ENCODE results near the gene MEN1. TPM values are rescaled to one million over a fixed set of nuclear protein-coding genes. Genes with fewer than 3 reads are reported as not detected.

MEN1 gene
- total RNA-seq, 1 experiment from 2014 or later, result 61.6 TPM

DNA sequence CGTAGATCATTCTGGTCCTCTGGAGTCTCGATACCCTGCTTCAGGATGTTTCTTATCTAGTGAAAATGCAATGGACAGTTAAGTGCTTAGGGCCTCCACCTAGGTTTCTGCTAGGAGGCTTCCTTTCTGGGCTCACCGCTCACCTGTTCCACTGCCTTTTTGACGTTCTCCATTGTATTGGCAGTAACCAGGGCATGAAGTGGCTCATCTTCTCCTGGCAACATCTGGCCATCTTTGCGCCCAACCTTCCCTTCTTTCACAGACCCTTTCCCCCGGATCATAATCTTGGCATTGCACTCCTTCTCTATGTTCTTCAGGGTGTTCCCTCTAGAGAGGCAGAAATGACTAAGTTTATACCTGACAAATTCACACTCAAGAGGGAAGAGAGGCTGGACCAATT is 41.1 kb downstream of the MEN1 start:
- H2AFZ ChIP-seq, result no peak overlapping the region
- peaks cover 79% of the 10 kb centered on the region for H3K36me3 ChIP-seq (ENCODE audit: low read depth)
- no TSS peak for BruUV-seq (replicated peaks)
- no peak overlapping the region for H3K27ac ChIP-seq
- H3K9me2 ChIP-seq (ENCODE audit: insufficient read depth), result no peaks in the 10 kb centered on the region
- no peaks in the 10 kb centered on the region for H3K9me3 ChIP-seq (ENCODE audit: insufficient read depth, low read depth)
- H3K4me3 ChIP-seq, result no peak overlapping the region
- peaks cover 62% of the 10 kb centered on the region for H3K79me2 ChIP-seq (ENCODE audit: low read depth)
- ChIA-PET CTCF (no interaction called here), POLR2A (ENCODE audit: unreplicated experiment) (no interaction called here)
- no peak for DNase-seq
- H3K27me3 ChIP-seq (ENCODE audit: insufficient read depth, low read depth), result no peaks in the 10 kb centered on the region
- no peaks in the 10 kb centered on the region for H3K4me1 ChIP-seq (replicated peaks; ENCODE audit: insufficient read depth)
- peaks cover 97% of the 10 kb centered on the region for H4K20me1 ChIP-seq (ENCODE audit: insufficient read depth)
- intact Hi-C loops (cut with micrococcal nuclease; ENCODE audit: unreplicated experiment), result no loop called here
- H3F3A ChIP-seq (ENCODE audit: insufficient read depth, low read depth), result peaks cover 89% of the 10 kb centered on the region
- no peak for TF ChIP-seq EZH2 (IDR thresholded peaks at IDR 0.05; ENCODE audit: low read depth)
- TF ChIP-seq, protein P1, sequence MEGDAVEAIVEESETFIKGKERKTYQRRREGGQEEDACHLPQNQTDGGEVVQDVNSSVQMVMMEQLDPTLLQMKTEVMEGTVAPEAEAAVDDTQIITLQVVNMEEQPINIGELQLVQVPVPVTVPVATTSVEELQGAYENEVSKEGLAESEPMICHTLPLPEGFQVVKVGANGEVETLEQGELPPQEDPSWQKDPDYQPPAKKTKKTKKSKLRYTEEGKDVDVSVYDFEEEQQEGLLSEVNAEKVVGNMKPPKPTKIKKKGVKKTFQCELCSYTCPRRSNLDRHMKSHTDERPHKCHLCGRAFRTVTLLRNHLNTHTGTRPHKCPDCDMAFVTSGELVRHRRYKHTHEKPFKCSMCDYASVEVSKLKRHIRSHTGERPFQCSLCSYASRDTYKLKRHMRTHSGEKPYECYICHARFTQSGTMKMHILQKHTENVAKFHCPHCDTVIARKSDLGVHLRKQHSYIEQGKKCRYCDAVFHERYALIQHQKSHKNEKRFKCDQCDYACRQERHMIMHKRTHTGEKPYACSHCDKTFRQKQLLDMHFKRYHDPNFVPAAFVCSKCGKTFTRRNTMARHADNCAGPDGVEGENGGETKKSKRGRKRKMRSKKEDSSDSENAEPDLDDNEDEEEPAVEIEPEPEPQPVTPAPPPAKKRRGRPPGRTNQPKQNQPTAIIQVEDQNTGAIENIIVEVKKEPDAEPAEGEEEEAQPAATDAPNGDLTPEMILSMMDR (conservative IDR thresholded peaks at IDR 0.05), result no peak
- no peak overlapping the region for H3K4me2 ChIP-seq

DNA sequence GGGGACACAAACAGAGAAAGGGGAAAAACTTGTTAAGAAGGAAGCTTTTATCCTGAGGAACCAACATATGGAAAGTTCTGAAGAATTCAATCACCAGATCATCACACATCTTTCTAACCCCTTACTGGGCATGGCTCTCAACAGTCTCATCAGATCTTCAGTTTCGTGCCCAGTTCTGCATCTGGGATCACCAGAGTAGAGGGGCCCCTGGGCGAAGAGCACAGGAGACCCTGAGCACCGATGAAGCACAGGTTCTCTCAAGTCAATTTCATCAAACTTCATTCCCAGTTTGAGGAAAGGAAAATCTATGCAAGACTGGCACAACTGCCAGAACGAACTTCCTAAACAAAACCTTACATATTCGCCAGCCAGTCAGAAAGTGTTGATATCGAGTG is 42.1 kb downstream of the MEN1 start:
- H4K20me1 ChIP-seq (ENCODE audit: insufficient read depth), result peaks cover 97% of the 10 kb centered on the region
- intact Hi-C loops (cut with micrococcal nuclease; ENCODE audit: unreplicated experiment), result no loop called here
- peaks cover 52% of the 10 kb centered on the region for H3K79me2 ChIP-seq (ENCODE audit: low read depth)
- H3K4me3 ChIP-seq, result no peak overlapping the region
- ChIA-PET CTCF (interaction anchor here (0.7 kb wide), 1 partner anchor 10 kb away, joined by 3 read pairs; the partner anchor contains the start of gene SF1), POLR2A (ENCODE audit: unreplicated experiment) (no interaction called here)
- H3K9me3 ChIP-seq (ENCODE audit: insufficient read depth, low read depth), result no peaks in the 10 kb centered on the region
- no peaks in the 10 kb centered on the region for H3K27me3 ChIP-seq (ENCODE audit: insufficient read depth, low read depth)
- no peak for DNase-seq
- H2AFZ ChIP-seq, result no peak overlapping the region
- BruUV-seq (replicated peaks), result no TSS peak
- H3K4me2 ChIP-seq, result no peak overlapping the region
- peaks cover 78% of the 10 kb centered on the region for H3K36me3 ChIP-seq (ENCODE audit: low read depth)
- H3F3A ChIP-seq (ENCODE audit: insufficient read depth, low read depth), result peaks cover 90% of the 10 kb centered on the region
- TF ChIP-seq EZH2 (IDR thresholded peaks at IDR 0.05; ENCODE audit: low read depth), result no peak
- TF ChIP-seq, protein P1 (conservative IDR thresholded peaks at IDR 0.05), result no peak
- H3K4me1 ChIP-seq (replicated peaks; ENCODE audit: insufficient read depth), result no peaks in the 10 kb centered on the region
- H3K9me2 ChIP-seq (ENCODE audit: insufficient read depth), result no peaks in the 10 kb centered on the region
- H3K27ac ChIP-seq, result no peak overlapping the region

DNA sequence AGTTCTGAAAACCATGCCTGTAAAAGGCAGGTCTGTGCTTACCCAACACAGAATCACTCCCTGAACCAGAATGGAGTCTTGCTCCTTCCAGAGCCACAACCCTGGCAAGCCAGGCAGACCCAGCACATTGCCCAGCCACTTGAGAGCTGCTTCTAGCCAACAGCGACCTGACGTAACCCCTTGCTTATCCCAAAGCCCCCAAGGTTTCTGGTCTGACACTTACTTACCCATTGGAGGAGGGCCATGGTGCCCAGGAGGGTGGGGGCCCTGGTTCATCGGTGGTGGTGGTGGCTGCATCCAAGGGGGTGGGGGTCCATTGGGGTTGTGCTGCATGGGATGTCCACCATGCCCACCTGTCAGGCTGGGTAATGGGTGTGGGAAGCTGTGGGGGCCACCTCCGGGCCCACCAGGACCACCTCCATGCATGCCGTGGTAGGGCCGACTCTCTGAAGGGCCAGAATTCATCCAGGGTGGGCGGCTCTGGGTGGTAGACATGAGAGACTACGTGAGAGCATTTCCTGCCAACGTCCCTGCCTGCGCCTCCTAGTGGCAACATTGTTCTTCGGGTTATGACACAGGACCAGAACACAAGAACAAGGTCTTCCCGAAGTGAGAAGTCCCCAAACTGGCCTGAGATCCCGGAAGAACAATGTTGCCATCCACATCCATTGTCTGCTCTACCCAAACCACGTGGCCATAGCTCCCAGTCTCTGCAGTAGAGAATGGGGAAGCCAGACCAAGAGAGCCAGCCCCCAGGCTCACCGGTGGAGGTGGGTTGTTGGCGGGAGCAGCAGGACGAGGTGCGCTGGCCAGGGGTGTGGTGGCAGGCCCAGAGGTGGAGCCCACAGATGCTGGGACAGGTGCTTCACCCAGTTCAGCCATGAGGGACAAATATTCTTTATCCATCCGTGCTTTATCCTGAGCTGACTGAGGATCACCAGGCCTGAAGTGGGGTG is 42.7 kb downstream of the MEN1 start:
- H3K4me2 ChIP-seq, result no peak overlapping the region
- no peak overlapping the region for H3K4me3 ChIP-seq
- H3K9me3 ChIP-seq (ENCODE audit: insufficient read depth, low read depth), result no peaks in the 10 kb centered on the region
- H3K79me2 ChIP-seq (ENCODE audit: low read depth), result peaks cover 45% of the 10 kb centered on the region
- POLR2A ChIA-PET (ENCODE audit: unreplicated experiment), result no interaction called here
- H3K36me3 ChIP-seq (ENCODE audit: low read depth), result peaks cover 71% of the 10 kb centered on the region
- peaks cover 94% of the 10 kb centered on the region for H4K20me1 ChIP-seq (ENCODE audit: insufficient read depth)
- no peaks in the 10 kb centered on the region for H3K9me2 ChIP-seq (ENCODE audit: insufficient read depth)
- intact Hi-C loops (cut with micrococcal nuclease; ENCODE audit: unreplicated experiment), result no loop called here
- no peak overlapping the region for H2AFZ ChIP-seq
- TF ChIP-seq, protein P1 (conservative IDR thresholded peaks at IDR 0.05), result peak; percentile 93
- TF ChIP-seq EZH2 (IDR thresholded peaks at IDR 0.05; ENCODE audit: low read depth), result no peak
- no peak overlapping the region for H3K27ac ChIP-seq
- peaks cover 90% of the 10 kb centered on the region for H3F3A ChIP-seq (ENCODE audit: insufficient read depth, low read depth)
- no peaks in the 10 kb centered on the region for H3K27me3 ChIP-seq (ENCODE audit: insufficient read depth, low read depth)
- CTCF ChIA-PET, result interaction anchor here (0.5 to 0.7 kb wide), 2 partner anchors 11 to 307 kb away, joined by 3 to 22 read pairs; partner anchors contain the start of gene SF1
- BruUV-seq (replicated peaks), result no TSS peak
- DNase-seq, result peak in 1 of 2 experiments; percentile 52
- no peaks in the 10 kb centered on the region for H3K4me1 ChIP-seq (replicated peaks; ENCODE audit: insufficient read depth)
